ENCODE measurements around the gene SPATC1L. TPM values are rescaled to one million over a fixed set of nuclear protein-coding genes. Genes with fewer than 3 reads are reported as not detected.
"Not testable (repeated sequence)": the region's sequence is repeated elsewhere in the genome, so short reads cannot be mapped to it uniquely, and the experiment has no call there.

SPATC1L gene
- polyA plus RNA-seq, 1 donor = 8.7 TPM

DNA sequence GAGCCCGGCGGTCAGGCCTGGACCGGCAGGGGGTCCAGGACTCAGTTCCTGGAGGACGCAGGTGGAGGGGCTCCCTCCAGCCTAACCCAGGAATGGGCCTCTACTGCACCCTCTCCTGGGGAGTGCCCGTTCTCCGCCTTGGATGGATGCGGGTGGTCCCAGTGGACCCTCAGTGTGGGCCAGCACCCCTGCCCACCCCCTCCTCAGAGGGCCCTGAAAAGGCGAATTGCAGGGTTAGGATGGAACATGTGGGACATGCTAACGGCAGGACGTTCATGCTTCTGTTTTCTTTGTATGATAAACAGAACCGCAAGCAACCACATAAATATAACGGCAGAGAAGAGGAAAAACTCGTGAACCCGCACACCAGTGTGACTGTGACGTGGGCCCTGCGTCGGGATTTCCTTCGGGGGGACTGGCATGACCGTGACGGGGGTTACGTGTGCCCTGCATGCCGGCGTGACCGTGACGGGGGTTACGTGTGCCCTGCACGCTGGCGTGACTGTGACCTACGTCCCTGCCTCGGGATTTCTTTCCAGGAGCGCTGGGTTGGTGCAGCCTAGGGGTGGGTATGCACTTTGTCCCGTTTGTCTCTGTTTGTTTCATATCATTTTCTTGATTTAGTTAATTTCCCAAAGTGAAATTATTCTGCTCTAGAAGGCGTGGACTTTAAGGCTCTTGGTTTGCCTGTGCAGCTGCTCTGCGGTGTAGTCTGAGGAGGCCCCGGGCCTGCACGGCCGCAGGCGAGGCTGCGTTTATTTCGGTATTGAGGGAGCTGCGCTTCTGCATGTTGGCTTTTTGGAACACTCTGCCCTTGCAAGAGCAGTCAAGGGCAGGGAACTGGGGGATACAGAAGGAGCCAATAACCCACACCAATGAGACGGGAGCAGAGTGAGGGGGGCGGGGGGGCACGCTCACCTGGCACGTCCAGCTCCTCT lies 32.0 kb downstream of the SPATC1L start:
- no peak for DNase-seq (ENCODE audit: low read depth)

DNA sequence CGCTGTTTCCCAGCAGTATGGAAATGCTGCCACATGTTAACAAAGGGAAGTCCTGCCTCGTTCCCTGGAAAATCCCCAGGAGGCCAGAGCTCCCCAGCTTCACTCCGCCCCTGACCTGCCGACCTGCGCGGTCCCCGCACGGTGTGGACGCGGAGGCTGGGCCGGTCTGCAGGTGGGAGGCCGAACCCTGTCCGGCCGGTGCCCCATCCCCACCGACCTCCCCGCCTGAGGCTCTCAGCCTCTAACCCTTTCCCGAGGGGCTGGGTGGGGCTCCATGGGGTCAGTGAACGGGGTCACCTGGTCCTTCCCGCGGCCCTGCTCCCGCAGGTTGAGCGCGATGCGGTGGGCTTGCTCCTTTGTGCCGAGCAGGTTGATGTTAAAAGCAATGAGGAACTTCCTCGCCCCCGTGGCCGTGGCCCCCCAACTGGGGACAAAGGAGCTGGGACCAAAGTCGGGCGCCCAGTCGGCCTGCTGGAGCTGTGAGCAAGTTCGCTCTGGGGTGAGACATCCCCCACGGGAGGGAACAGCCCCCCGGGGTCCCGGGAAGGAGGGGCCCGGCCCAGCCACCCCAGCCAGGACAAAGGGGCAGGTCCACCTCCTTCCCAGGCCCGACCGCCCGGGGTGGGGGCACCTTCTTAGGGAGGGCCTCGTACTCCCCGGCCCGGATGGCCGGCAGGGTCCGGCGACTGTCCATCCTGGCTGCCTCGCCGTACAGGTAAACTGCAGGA lies 32.8 kb downstream of the SPATC1L start:
- no peak for DNase-seq (ENCODE audit: low read depth)

DNA sequence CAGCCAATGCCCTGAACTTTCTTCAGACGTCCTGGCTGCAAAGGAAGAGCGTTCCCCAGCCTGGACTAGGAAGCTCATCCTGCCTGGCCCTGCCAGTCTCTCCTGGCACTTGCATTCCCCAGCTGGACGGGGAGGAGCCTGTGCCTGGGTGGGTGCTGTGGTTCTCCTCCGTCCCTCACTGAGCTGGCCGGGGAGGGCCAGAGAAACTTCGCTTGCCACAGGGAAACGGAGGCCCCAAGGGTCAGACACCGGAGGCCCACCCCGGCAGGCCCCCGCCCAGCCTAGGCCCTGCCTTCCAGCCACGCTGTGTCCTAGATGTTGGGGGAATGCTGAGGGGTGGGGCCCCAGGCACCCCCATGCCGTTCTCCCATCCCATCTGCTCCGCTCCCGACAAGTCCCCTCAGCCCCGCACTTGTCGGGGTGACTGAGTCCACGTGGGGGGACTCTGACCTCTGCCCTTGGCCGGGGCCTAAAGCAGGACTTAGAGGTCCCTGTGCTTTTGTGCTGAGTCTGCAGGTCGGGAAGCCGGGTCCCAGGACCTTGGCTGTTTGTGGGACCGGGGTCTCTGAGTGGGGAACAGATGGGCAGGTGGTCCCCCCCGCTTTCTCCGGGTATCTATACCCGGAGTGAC lies 33.7 kb downstream of the SPATC1L start:
- no peak for DNase-seq (ENCODE audit: low read depth)

DNA sequence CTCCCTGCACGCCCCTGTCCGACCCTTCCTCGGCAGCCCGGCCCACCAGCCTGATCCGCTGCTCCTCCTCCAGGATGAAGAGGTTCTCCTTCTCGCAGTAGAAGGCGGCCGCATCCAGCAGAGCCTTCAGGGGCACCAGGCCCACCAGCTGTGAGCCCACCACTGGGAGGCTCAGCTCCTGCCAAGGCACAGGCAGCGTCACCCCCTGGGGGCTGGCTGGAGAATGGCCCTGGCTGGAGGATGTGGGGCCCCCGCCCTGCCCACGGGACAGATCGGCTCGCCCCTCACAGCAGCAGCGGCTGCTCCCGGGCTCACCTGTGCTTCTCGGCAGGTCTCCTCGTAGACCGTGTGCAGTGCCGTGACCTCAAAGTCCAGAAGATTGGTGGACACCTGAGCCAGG lies 34.2 kb downstream of the SPATC1L start:
- no peak for DNase-seq (ENCODE audit: low read depth)

DNA sequence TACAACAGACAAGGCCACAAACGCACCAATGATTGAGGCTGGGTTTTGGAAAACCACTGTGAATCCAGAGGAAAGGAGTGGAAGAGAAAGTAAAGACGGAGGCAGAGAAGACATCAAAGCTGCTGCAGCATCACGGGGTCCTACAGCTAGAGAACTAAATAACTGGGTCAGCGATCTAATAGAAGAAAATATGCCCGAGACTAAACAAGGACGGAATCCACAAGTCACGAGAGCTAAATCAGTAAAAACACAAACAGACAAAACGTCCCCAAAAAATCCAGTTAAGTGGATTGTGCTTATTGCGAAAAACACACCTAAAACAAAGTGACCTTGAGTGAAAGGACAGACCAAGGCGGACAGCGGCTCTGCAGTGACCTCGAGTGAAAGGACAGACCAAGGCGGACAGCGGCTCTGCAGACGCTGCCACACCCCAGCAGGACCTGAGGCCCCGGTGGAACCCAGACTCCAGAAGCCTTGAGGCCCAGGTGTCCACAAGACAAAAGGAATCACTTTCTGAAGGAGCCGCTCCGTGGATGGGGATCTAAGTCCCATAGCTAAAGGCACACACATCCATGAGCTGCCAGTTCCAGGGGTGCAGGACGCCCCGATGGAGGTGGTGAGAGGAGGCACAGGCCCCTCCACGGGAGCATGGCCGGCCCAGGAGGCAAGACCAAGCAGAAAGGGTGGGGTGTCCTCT lies 34.9 kb downstream of the SPATC1L start:
- DNase-seq (ENCODE audit: low read depth) = no peak

DNA sequence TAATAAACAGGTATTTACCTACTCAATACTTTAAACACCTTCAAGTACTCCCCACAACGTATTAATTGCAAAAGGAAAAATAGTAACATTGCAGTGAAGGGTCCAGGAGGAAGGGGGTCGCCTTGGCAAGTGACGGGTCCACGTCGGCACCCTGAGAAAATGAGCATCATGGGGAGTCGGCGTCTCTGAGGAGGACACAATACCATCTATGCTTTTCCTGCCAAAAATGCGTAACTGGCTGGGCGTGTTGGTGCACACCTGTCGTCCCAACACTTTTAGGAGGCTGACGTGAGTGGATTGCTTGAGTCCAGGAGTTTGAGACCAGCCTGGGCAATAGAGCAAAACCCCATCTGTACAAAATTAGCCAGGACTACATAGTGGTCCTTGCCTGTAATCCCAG lies 36.2 kb downstream of the SPATC1L start:
- no peak for DNase-seq (ENCODE audit: low read depth)

DNA sequence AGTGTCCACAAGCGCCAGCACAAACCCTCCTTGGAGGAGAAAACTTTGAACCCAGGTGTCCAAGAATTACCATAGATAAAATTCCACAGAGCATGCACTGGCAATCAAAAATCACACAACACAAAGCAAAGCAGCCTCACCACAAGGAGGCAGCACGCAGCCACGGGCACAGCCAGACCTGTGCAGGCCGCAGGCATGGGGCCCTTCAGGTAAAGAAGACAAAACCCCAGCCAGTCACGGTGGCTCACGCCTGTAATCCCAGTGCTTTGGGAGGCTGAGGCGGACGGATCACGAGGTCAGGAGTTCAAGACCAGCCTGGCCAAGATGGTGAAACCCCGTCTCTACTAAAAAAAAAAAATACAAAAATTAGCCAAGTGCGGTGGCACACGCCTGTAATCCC lies 36.8 kb downstream of the SPATC1L start:
- DNase-seq (ENCODE audit: low read depth) = not testable (repeated sequence)

DNA sequence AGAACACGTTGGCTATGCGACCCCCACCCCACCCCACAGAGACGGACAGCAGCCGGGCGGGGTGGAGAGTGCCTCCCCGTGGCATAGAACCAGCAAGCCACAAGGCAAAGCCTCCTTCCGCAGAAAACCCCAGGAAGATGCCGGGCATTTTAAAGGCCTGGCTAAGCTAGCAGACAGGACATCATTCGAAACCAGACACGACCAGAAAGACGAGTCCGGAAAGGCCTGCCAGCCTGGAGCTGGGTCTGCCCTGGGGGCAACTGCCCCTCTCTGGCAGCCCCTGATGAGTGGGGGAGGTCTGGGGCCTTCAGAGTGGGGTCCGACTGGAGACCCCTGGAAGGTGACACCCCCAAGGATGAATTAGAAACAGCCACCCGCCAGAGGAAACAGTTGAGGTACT lies 37.4 kb downstream of the SPATC1L start:
- DNase-seq (ENCODE audit: low read depth) = no peak

DNA sequence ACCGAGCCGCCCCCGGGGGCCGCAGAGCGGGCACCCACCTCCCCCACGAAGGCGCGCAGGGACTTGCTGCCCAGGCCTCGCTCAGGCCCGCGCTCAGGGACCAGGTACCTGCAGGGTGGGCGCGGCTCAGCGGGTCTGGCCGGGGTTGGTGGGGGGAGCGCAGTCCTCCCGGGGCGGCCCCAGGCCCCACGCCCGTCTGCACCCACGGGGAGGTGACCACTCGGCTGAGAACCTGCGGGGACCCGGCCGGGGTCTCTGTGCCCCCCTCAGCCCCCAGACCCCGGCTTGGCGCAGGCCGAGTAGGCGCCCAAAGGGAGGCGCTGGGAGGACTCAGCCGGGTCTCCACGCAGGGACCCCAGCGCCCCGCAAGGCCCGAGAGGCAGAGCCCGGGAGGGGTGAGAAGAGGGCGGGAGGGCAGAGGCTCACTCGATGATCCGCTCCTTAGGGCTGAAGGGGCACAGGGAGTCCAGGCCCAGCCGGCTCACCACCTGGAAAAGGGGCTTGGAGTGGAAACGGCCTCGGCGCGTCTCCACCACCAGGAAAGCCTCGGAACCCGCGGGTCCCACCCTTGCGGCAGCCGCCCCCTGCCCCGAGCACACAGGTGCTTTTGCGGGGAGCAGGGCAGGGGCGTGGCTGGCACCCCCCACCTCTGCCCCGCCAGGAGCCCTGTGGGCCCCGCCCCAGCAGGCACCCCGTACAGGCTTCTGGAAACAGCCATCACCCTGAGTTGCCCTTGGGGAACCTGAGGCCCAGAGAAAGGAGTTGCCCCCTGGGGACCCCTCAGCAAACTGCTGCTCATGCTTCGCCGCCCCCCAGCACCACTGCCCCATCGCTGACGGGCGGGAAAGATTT lies 38.2 kb downstream of the SPATC1L start:
- DNase-seq (ENCODE audit: low read depth) = no peak

DNA sequence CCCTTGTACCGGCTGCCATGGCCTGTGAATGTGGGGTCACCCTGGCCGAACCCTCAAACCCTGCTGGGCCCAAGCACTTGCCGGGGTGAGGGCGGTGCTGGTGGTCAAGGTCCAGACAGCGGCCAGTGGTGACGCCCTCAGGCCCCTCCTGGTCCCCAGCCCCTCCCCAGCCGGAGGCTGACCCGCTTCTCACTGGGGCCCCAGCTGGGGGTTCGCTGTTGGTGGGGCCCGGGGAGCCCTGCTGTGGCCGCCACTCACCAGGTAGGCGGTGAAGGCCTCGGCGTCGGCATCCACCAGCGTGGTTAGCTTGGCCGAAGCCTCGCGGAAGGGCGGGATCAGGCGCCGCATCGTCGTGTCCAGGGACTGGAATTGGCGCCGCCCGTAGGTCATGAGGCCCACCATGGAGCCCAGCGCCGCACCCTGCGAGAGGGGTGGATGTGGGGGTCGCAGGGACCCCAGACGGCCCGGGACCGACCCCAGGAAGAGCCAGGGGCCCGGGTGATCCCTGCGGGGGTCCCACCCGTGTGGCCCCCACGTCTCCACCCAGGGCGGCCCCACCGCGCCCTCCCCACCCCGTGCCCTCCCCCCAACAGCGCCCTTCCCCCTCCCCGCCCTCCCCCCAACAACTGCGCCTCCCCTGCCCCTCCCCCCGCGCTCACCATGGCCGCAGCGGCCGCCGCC lies 39.0 kb downstream of the SPATC1L start:
- DNase-seq (ENCODE audit: low read depth) = no peak

DNA sequence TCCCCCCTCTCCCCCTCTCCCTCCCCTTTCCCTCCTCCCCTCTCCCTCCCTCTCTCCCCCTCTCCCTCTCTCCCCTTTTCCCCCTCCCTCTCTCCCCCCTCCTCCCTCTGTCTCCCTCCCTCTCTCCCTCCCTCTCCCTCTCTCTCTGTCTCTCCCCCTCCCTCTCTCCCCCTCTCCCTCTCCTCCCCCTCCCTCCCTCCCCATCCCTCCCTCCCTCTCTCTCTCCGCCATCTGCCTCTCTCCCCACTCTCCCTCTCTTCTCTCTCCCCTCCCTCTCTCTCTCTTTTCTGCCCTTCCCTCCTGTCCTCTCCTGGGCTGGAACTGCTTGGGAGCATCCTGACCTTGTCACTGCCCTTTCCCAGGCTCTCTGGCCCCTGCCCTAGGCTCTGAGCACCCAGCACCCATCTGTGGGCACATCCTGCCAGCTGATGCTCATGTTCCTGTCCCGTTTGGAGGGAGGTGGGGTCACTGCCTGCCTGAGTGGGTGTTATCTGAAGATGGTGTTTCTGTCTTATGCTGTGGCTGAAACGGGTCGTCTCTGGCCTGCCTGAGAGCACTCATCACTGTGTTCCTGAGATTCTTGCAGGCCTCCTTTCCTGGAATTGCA lies 39.7 kb downstream of the SPATC1L start:
- no peak for DNase-seq (ENCODE audit: low read depth)

DNA sequence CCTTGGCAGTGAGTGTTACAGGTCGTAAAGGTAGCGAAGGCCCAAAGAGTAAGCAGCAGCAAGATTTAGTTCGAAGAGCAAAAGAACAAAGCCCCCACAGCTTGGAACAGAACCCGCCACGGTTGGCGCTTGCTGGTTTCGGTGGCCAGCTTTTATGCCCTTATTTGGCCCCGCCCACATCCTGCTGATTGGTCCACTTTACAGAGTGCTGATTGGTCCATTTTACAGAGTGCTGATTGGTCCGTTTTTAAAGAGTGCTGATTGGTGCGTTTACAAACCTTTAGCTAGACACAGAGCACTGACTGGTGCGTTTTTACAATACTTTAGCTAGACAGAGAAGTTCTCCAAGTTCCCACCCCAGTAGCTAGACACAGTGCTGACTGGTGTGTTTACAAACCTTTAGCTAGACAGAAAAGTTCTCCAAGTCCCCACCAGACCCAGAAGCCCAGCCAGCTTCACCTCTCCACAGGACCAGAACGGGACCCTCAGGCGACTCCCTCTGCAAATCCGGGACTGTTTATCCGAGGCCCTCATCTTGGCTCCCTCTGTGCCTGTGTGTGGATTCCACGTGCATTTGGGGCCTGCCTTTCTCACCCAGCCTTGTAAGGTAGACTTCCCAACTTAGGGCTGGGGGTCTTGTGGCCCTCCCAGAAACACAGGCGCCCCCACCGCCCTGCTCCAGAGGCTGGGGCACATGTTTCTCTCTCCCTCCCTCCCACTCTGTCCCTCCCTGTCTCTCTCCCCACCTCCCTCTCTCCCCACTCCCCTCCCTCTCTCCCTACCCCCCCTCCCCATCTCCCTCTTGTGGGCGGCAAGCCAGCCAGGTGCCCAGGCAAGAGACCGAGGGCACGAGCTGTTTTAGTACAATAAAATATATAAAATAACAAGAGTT lies 41.4 kb downstream of the SPATC1L start:
- DNase-seq (ENCODE audit: low read depth) = no peak

DNA sequence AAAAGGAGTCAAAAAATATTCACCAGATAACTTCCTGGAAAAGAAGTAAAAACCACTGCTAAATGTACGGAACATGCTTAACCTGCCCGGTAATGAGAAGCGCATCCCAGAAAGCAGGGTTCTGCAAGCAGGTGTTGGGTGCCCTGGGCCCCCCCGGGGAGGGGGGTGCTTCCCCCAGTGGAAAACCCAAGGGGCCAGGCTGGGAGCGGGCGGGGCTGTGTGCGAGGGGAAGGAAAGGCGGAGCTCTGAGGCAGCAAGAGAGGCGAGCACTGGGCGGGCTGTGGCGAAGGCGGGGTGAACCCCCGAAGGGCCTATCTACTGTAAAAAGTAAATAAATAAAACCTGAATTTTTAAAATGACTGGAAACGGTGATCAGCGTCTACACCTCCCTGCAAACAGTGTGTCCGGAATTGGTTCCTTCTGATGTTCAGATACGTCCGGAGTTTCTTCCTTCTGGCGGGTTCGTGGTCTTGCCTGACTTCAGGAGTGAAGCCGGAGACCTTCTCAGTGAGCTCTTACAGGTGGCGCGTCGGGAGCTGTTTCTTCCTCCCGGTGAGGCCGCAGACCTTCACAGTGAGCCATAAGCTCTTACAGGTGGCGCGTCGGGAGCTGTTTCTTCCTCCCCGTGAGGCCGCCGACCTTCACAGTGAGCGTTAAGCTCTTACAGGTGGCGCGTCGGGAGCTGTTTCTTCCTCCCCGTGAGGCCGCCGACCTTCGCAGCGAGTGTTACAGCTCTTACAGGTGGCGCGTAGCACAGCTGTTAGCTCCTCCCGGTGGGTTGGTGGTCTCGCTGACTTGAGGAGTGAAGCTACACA lies 42.3 kb downstream of the SPATC1L start:
- no peak for DNase-seq (ENCODE audit: low read depth)

DNA sequence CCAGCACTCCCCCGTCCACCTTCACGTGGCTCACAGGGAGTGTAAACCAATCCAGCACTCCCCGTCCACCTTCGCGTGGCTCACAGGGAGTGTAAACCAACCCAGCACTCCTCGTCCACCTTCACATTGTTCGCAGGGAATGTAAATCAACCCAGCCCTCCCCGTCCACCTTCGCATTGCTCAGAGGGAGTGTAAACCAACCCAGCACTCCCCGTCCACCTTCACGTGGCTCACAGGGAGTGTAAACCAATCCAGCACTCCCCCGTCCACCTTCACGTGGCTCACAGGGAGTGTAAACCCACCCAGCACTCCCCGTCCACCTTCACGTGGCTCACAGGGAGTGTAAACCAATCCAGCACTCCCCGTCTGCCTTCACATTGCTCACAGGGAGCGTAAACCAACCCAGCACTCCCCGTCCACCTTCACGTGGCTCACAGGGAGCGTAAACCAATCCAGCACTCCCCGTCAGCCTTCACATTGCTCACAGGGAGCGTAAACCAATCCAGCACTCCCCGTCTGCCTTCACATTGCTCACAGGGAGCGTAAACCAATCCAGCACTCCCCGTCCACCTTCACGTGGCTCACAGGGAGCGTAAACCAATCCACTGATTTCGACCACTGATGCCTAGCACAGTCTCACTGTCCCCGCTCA lies 43.8 kb downstream of the SPATC1L start:
- not testable (repeated sequence) for DNase-seq (ENCODE audit: low read depth)

DNA sequence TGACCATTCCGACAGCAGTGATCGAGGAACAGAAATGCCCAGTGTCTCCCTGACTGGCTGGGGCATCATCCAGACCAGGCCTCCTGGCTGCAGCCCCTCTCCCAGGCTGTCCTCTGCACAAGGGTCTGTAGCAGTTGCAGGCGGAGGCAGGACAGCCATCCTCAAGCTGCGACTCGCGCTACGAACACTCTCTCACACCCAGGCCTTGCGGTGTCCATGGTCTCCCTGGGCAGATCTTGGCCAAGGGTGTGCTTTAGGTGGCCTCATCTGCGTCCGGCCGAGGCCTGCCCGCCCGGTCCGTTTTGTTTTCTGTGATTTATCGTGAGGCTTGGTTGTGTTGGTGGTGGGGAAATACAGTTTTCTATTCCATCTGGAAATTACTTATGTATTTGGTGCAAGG lies 44.6 kb downstream of the SPATC1L start:
- DNase-seq (ENCODE audit: low read depth) = no peak

DNA sequence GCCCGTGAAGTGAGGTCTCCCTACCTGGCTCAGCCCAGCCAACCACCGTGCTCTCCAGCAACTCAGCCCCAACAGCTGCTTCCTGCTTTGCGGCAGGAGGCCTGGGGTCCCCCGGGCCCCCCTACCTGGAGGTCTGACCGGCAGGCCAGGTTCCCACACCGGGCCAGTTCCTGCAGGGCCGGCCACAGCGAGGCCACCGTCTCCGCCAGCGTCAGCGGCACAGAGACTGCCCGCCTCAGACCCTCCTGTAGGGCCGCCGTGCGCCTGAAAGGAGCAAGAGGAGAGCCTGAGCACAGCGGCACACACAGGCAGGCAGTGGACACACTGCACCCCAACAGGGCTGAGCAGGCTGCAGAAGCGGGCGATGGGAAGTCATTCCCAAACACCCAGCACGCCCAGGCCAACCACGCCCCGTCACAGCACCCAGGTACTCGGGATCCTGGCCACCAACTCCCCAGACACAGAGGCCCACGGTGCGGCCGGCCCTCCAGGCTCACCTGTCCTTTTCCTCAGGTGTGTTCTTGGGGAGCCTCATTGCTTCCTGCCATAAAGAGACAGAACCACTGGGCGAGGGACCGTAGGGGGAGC lies 45.8 kb downstream of the SPATC1L start:
- no peak for DNase-seq (ENCODE audit: low read depth)

DNA sequence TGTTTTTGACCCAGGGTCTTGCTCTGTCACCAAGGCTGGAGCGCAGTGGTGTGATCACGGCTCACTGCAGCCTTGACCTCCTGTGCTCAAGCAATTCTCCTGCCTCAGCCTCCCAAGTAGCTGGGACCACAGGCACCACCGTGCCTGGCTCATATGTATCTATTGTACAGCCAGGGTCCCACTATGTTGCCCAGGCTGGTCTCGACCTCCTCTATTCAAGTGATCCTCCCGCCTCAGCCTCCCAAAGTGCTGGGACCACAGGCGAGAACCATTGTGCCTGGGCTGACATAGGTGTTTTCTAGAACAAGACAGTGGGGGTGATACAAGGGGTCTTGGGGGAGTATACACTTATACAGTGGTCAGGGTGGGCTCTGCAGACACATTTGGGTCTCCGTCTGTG lies 46.4 kb downstream of the SPATC1L start:
- DNase-seq (ENCODE audit: low read depth) = no peak
